Karpas-422 (cell line): ENCODE data around the gene SAPCD2. TPM values are rescaled to one million over a fixed set of nuclear protein-coding genes. Genes with fewer than 3 reads are reported as not detected.

Source experiments
- DNase-seq: peaks from one replicate; pipeline ENCODE4 v3.0.0-alpha.2; 2015
- H2AFZ ChIP-seq: fragments of 200-600 bp; sonication (generic); 2 replicates; pipeline ENCODE4 v1.6.1; 2014; ENCODE audit warnings: antibody characterized with exemption, low read length, mixed read lengths
- H3K27ac ChIP-seq: fragments of 200-600 bp; sonication (generic); 2 replicates; pipeline ENCODE4 v1.5.1; 2014; ENCODE audit warnings: mild to moderate bottlenecking, low read length, moderate library complexity
- H3K27me3 ChIP-seq: fragments of 200-600 bp; sonication (generic); 2 replicates; pipeline ENCODE4 v1.6.1; 2014; ENCODE audit warnings: low read length, mixed read lengths
- H3K36me3 ChIP-seq: fragments of 200-600 bp; sonication (generic); 2 replicates; pipeline ENCODE4 v1.6.1; 2014; ENCODE audit warnings: low read length, mixed read lengths; ENCODE audit not compliant: insufficient read depth
- H3K4me1 ChIP-seq: fragments of 200-600 bp; sonication (generic); 2 replicates; pipeline ENCODE4 v1.6.1; 2014; ENCODE audit warnings: mild to moderate bottlenecking, low read length, mixed read lengths
- H3K4me2 ChIP-seq: fragments of 200-600 bp; sonication (generic); 2 replicates; pipeline ENCODE4 v1.6.1; 2014; ENCODE audit warnings: low read length, low read depth, mild to moderate bottlenecking; ENCODE audit not compliant: poor library complexity, severe bottlenecking
- H3K4me3 ChIP-seq: fragments of 200-600 bp; sonication (generic); 2 replicates; pipeline ENCODE4 v1.5.1; 2014; ENCODE audit warnings: mild to moderate bottlenecking, antibody characterized with exemption, low read length, mixed read lengths
- H3K79me2 ChIP-seq: fragments of 200-600 bp; sonication (generic); 2 replicates; pipeline ENCODE4 v1.6.1; 2014; ENCODE audit warnings: mild to moderate bottlenecking, low read length, mixed read lengths
- H3K9ac ChIP-seq: fragments of 200-600 bp; sonication (generic); 2 replicates; pipeline ENCODE4 v1.6.0; 2014; ENCODE audit warnings: low read length
- H3K9me2 ChIP-seq: fragments of 200-600 bp; sonication (generic), shearing (Covaris generic); replicated peaks from 2 replicates; pipeline ENCODE4 v1.6.0; 2014; ENCODE audit warnings: mild to moderate bottlenecking, low read length, moderate library complexity; ENCODE audit not compliant: insufficient read depth
- H3K9me3 ChIP-seq: fragments of 300-700, 200-600 bp; sonication (generic); 2 replicates; pipeline ENCODE4 v1.6.1; 2014; ENCODE audit warnings: low read length, mixed read lengths
- H4K20me1 ChIP-seq: fragments of 200-600 bp; sonication (generic); 2 replicates; pipeline ENCODE4 v1.6.1; 2014; ENCODE audit warnings: mild to moderate bottlenecking, antibody characterized with exemption, low read length, low read depth; ENCODE audit not compliant: insufficient read depth
- total RNA-seq: library from RNA; depleted of rRNA; stranded (reverse); fragments of >200 nt; shearing (Covaris generic); gene quantifications from 2 replicates; pipeline ENCODE4 v1.2.3, GENCODE V29; 2014; ENCODE audit warnings: low replicate concordance

SAPCD2 gene
- total RNA-seq, 1 experiment from 2014 or later, result 18.6 TPM

DNA sequence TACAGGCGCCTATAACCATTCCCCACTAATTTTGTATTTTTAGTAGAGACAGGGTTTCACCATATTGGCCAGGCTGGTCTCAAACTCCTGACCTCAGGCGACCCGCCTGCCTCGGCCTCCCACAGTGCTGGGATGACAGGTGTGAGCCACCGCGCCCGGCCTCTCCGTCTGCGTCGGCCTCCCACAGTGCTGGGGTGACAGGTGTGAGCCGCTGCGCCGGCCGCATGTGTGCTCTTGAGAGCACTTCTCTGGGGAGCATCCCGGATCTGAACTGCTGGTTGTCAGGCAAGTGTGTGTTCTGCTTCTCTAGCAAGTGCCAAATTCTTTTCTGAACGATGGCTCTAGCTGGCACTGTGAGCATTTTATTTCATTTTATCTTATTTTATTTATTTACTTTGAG, 12.8 kb downstream of the SAPCD2 start:
- Histone ChIP-seq H2AFZ (no peak overlapping the region), H3K9me3 (no peaks in the 10 kb centered on the region), H3K9me2 (no peaks in the 10 kb centered on the region), H3K27ac (no peak overlapping the region), H3K36me3 (no peaks in the 10 kb centered on the region), H3K4me2 (no peak overlapping the region), H3K79me2 (no peaks in the 10 kb centered on the region), H3K4me3 (no peak overlapping the region), H4K20me1 (no peaks in the 10 kb centered on the region), H3K4me1 (no peaks in the 10 kb centered on the region), H3K9ac (no peak overlapping the region), H3K27me3 (no peaks in the 10 kb centered on the region)
- DNase-seq, result no peak

DNA sequence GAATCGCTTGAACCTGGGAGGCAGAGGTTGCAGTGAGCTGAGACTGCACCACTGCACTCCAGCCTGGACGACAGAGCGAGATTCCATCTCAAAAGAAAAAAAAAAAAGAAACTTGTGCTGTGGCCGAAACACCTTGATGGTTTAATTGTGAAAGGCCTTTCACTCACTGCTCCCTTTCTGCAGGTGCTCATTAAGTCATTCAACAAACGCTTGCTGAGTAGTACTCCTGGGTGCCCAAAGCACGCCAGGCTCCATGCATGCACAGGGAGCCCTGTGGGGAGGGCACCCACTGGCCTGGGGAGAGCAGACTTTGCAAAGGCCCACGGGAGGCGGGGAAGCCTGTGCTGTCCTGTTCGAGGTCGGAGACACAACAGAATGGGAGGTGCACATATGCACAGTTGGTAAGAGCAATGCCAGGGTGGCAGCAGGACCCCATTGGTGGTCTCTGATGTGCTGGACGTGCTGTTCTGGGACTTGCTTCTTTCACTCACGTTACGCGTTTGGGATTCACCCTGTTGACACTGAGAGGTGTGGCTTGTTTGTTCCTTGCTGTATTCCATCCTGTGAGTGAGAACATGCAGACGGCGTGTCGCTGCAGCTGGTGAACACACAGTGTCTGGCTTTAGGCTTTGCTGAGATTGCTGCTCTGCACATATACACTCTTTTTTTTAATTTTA, 13.5 kb downstream of the SAPCD2 start:
- Histone ChIP-seq H4K20me1 (no peaks in the 10 kb centered on the region), H3K4me2 (no peak overlapping the region), H3K36me3 (no peaks in the 10 kb centered on the region), H3K9ac (no peak overlapping the region), H3K4me3 (no peak overlapping the region), H3K9me2 (no peaks in the 10 kb centered on the region), H3K79me2 (no peaks in the 10 kb centered on the region), H3K27me3 (no peaks in the 10 kb centered on the region), H3K27ac (no peak overlapping the region), H2AFZ (no peak overlapping the region), H3K9me3 (no peaks in the 10 kb centered on the region), H3K4me1 (no peaks in the 10 kb centered on the region)
- no peak for DNase-seq

DNA sequence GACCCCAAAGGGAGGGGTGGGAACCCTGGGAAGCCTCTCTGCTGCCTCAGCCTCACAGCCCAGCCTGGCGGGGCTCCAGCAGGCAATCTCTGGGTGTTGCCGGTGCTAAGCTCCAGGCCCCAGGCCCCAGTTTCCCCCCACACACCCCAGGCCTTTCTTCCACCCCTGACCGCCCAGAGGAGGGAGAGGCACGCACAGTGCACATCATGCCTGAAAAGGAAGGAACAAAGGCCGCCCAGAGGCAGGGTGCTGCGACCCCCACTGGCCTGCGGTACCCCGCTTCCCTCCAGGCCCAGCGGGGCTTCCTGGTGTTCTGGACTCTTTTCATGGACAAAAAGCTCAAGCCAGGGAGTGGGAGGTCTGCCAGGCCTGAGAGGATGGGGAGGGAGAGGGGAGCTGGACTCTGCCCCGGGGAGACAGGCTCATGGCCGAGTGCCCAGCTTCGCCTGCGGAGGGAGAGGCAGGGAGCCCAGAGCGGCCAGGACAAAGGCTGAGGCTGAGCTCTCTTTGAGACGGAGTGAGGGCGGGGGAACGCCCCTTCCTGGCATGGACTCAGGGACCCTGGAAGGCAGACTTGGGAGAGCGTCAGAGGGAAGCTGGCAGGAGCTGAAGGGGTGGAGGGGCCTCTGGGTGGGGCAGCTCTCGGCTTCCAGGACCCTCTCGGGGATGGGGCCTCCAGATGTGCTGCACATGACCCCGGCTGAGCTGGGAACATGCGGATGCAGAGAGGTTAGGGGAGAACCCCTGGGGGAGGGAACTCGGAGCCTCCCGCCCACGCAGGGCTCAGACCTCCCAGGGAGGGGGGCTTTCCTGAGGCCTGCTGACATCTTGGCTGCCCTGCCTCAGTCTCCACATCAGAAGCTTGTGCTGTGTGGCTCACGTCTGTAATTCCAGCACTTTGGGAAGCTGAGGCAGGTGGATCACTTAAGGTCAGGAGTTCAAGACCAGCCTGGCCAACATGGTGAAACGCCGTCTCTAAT, 14.7 kb downstream of the SAPCD2 start:
- Histone ChIP-seq H3K4me1 (no peaks in the 10 kb centered on the region), H3K9ac (no peak overlapping the region), H3K9me3 (no peaks in the 10 kb centered on the region), H3K4me3 (no peak overlapping the region), H3K9me2 (no peaks in the 10 kb centered on the region), H2AFZ (no peak overlapping the region), H3K4me2 (no peak overlapping the region), H3K36me3 (no peaks in the 10 kb centered on the region), H4K20me1 (0 out of 2 replicates have a peak, but pooled peaks cover 3% of the 10 kb centered on the region), H3K79me2 (no peaks in the 10 kb centered on the region), H3K27me3 (no peaks in the 10 kb centered on the region), H3K27ac (no peak overlapping the region)
- DNase-seq, result no peak

DNA sequence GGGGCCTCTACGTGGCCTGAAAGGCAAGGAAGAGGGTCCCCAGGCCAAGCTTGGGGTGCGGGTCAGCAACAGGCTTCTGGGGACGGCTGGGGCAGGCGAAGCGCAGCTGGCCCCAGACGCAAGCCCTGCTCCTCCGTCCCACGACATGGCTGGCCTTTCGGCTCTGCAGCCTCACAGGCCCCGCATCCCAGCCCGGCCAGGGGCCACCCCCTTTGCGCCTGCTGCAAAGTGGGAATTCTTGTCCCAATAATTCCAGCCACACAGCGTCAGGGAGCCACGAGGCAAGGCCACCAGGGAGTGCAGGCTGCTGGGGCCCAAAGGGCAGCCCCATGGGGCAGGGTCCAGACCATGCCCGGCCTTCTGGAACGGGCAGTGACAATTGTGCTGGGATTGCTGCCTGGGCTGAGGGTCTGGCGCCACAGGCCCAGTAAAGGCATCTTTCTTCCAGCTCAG, 15.4 kb downstream of the SAPCD2 start:
- no peak overlapping the region for H3K27ac ChIP-seq
- no peaks in the 10 kb centered on the region for H3K27me3 ChIP-seq
- H2AFZ ChIP-seq, result no peak overlapping the region
- no peak for DNase-seq
- H3K4me1 ChIP-seq, result no peaks in the 10 kb centered on the region
- H3K9me2 ChIP-seq, result no peaks in the 10 kb centered on the region
- H3K4me3 ChIP-seq, result no peak overlapping the region
- H3K9ac ChIP-seq, result no peak overlapping the region
- no peak overlapping the region for H3K4me2 ChIP-seq
- H3K9me3 ChIP-seq, result no peaks in the 10 kb centered on the region
- no peaks in the 10 kb centered on the region for H3K36me3 ChIP-seq
- H4K20me1 ChIP-seq, result 0 out of 2 replicates have a peak, but pooled peaks cover 3% of the 10 kb centered on the region
- no peaks in the 10 kb centered on the region for H3K79me2 ChIP-seq

DNA sequence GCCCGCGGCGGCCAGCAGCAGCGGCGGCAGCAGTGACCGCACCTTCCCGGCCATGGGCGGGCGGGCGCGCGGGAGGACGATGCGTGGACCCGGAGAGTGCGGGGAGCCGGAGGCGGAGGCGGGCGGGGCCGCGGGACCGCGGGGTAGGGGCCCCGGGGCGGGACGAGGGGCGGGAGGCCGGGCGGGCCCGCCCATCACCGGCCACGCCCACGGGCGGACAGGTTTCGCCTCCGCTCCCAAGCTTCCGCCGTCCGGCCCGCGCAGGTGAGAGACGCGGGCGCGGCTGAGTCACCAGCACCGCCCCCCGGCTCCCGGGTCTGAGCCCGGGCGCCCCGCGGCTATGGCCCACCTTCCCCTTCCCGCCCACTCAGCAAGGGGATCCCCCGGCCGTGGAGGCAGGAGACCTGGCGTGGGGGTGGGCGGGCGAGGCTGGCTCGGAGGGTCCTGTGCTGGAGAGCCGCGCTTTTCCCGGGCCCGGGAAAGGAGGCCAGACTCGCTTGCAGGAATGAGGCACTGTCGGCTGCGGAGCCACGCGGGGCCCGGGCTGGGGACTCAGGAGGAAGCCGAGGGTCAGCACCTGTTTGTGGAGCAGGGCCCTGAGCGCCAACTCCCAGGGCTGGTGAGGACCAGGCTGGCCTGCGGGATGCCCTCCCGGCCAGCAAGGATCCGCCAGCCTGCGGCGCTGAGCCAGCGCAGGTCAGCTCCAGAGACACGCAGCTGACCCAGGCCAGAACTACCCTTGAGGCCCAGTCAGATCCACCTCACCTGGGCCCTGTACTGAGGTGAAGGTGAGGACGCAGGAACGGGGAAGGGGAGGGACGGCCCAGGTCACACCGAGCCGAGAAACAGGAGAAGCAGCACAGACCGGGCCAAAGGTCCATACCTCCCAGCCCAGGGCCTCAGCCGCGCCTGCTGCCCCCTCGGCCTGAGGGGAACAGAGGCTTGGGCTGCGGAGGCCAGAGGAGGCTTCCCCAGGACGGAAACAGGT, 16.1 kb downstream of the SAPCD2 start, which contains the start of gene ENTPD2:
Gene ENTPD2 (minus strand): TSS at position 118 of the 988 bp plus-strand sequence. CDS start 64 bp downstream, at position 54.
- Histone ChIP-seq H3K9me3 (no peaks in the 10 kb centered on the region), H4K20me1 (0 out of 2 replicates have a peak, but pooled peaks cover 3% of the 10 kb centered on the region), H3K4me3 (no peak within 1 kb of the TSS), H3K4me2 (no peak within 1 kb of the TSS), H3K4me1 (no peaks in the 10 kb centered on the region), H3K36me3 (no peaks in the 10 kb centered on the region), H3K9ac (no peak within 1 kb of the TSS), H2AFZ (no peak within 1 kb of the TSS), H3K79me2 (no peaks in the 10 kb centered on the region), H3K27ac (no peak within 1 kb of the TSS), H3K27me3 (no peaks in the 10 kb centered on the region), H3K9me2 (no peaks in the 10 kb centered on the region)
- DNase-seq, result no peak

- no peak overlapping the region for H3K4me2 ChIP-seq
Observed at GRCh38 chr9:137052998-137053943, 17.1 kb downstream of the SAPCD2 start.

DNA sequence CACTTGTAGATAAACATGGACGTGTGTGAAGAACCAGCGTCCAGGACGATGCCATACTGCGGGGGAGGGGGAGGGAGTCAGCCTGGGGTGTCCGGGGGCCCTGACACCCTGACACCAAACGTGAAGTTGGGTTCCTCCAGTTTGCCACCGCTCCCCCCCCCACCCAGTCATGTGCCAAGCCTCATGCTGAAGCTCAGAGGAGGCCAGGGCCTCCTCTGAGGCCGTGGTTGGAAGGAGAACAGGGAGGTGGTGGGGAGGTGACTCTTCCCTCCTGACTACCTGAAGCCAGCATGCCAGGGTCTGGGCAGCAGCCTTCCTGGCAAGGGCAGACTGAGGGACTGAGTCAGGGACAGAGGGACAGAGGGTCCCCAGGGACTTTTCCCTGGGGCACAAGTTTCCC, 18.1 kb downstream of the SAPCD2 start:
- Histone ChIP-seq H3K9me3 (no peaks in the 10 kb centered on the region), H3K79me2 (no peaks in the 10 kb centered on the region), H3K27me3 (no peaks in the 10 kb centered on the region), H3K9me2 (no peaks in the 10 kb centered on the region), H3K9ac (no peak overlapping the region), H3K4me3 (no peak overlapping the region), H3K27ac (no peak overlapping the region), H4K20me1 (0 out of 2 replicates have a peak, but pooled peaks cover 3% of the 10 kb centered on the region), H3K4me1 (no peaks in the 10 kb centered on the region), H3K36me3 (no peaks in the 10 kb centered on the region), H2AFZ (no peak overlapping the region), H3K4me2 (no peak overlapping the region)
- no peak for DNase-seq

More at GRCh38 chr9:137052998-137053943, 17.1 kb downstream of the SAPCD2 start:
- no peak overlapping the region for H3K4me3 ChIP-seq
- H4K20me1 ChIP-seq, result 0 out of 2 replicates have a peak, but pooled peaks cover 3% of the 10 kb centered on the region
- no peak overlapping the region for H3K9ac ChIP-seq
- H3K79me2 ChIP-seq, result no peaks in the 10 kb centered on the region
- H3K4me1 ChIP-seq, result no peaks in the 10 kb centered on the region
- H3K9me3 ChIP-seq, result no peaks in the 10 kb centered on the region
- no peak for DNase-seq
- H3K9me2 ChIP-seq, result no peaks in the 10 kb centered on the region
- H3K36me3 ChIP-seq, result no peaks in the 10 kb centered on the region
- no peak overlapping the region for H2AFZ ChIP-seq
- no peaks in the 10 kb centered on the region for H3K27me3 ChIP-seq
- H3K27ac ChIP-seq, result no peak overlapping the region
